GM23338 (cell line): ENCODE data around the gene SIGLEC15. TPM values are rescaled to one million over a fixed set of nuclear protein-coding genes. Genes with fewer than 3 reads are reported as not detected.

Experiments used
- ATAC-seq: fragments of 200-7000 bp; cut with Tn5 transposase; 3 replicates; pipeline ENCODE4 v1.9.1; 2020
- DNase-seq: peaks from one replicate; pipeline ENCODE4 v3.0.0-alpha.2; 2015; ENCODE audit warnings: low spot score
- H2AFZ ChIP-seq: fragments of 200-600 bp; sonication (generic); 2 replicates; pipeline ENCODE4 v1.8.0; 2016; ENCODE audit warnings: antibody characterized with exemption, mild to moderate bottlenecking, moderate library complexity
- H3F3A ChIP-seq: fragments of 200-600 bp; sonication (generic); replicated peaks from 2 replicates; pipeline ENCODE4 v1.8.0; 2017; ENCODE audit warnings: antibody characterized with exemption, mixed run types, low read depth
- H3K27ac ChIP-seq: fragments of 200-600 bp; sonication (generic); 2 replicates; pipeline ENCODE4 v1.6.1; 2016; ENCODE audit warnings: low read depth
- H3K27me3 ChIP-seq: fragments of 200-600 bp; sonication (generic); 2 replicates; pipeline ENCODE4 v1.8.0; 2016; ENCODE audit warnings: mild to moderate bottlenecking, mixed run types, moderate library complexity; ENCODE audit not compliant: insufficient read depth
- H3K36me3 ChIP-seq: fragments of 200-600 bp; sonication (generic); 2 replicates; pipeline ENCODE4 v1.8.0; 2016; ENCODE audit warnings: mild to moderate bottlenecking; ENCODE audit not compliant: insufficient read depth
- H3K4me1 ChIP-seq: fragments of 200-600 bp; sonication (generic); 2 replicates; pipeline ENCODE4 v1.8.0; 2016; ENCODE audit warnings: mild to moderate bottlenecking, moderate library complexity; ENCODE audit not compliant: insufficient read depth
- H3K4me2 ChIP-seq: fragments of 200-600 bp; sonication (generic); 2 replicates; pipeline ENCODE4 v1.7.1; 2017; ENCODE audit warnings: mixed run types
- H3K4me3 ChIP-seq: fragments of 200-600 bp; sonication (generic); 2 replicates; pipeline ENCODE4 v1.6.1; 2016; ENCODE audit warnings: mixed run types
- H3K79me2 ChIP-seq: fragments of 200-600 bp; sonication (generic); replicated peaks from 2 replicates; pipeline ENCODE4 v1.8.0; 2017; ENCODE audit warnings: mild to moderate bottlenecking; ENCODE audit not compliant: insufficient read depth
- H3K9me2 ChIP-seq: fragments of 200-600 bp; sonication (generic); 2 replicates; pipeline ENCODE4 v1.8.0; 2017; ENCODE audit not compliant: insufficient read depth
- H4K20me1 ChIP-seq: fragments of 200-600 bp; sonication (generic); replicated peaks from 2 replicates; pipeline ENCODE4 v1.8.0; 2017; ENCODE audit warnings: mild to moderate bottlenecking; ENCODE audit not compliant: insufficient read depth
- H3K27ac Mint-ChIP-seq: 2 replicates; pipeline ENCODE4 v1.8.0; 2020; ENCODE audit warnings: inconsistent platforms, mild to moderate bottlenecking, moderate library complexity, mixed read lengths
- H3K27me3 Mint-ChIP-seq: 3 replicates; pipeline ENCODE4 v1.8.0; 2022; ENCODE audit warnings: low read depth, mild to moderate bottlenecking, moderate library complexity, mixed read lengths, inconsistent platforms; ENCODE audit not compliant: insufficient read depth, poor library complexity
- H3K36me3 Mint-ChIP-seq: 3 replicates; pipeline ENCODE4 v1.8.0; 2021; ENCODE audit warnings: low read depth, mild to moderate bottlenecking, inconsistent platforms, moderate library complexity, mixed read lengths
- H3K4me1 Mint-ChIP-seq: 3 replicates; pipeline ENCODE4 v1.8.0; 2020; ENCODE audit warnings: mild to moderate bottlenecking, inconsistent platforms, mixed read lengths
- H3K4me3 Mint-ChIP-seq: 3 replicates; pipeline ENCODE4 v1.8.0; 2021; ENCODE audit warnings: moderate library complexity, mild to moderate bottlenecking, inconsistent platforms, mixed read lengths
- H3K9me3 Mint-ChIP-seq: 3 replicates; pipeline ENCODE4 v1.8.0; 2020; ENCODE audit warnings: moderate library complexity, mild to moderate bottlenecking, inconsistent platforms, mixed read lengths
- CREB1 ChIP-seq: fragments of 250-450 bp; sonication (Bioruptor Pico); IDR thresholded peaks from 2 replicates; pipeline ENCODE4 v1.5.0; 2020; ENCODE audit warnings: low read depth, mild to moderate bottlenecking, moderate library complexity
- CTCF ChIP-seq, 2 experiments: fragments of 200-600 bp in 1 of 2; sonication (generic) in 1 of 2; conservative IDR thresholded peaks; 2 replicates each; pipeline versions ENCODE4 v1.5.1 to v1.6.1; 2016 to 2017; ENCODE audit warnings: antibody characterized with exemption in 2 of 2, low read depth in 2 of 2, mild to moderate bottlenecking in 2 of 2, moderate library complexity in 1 of 2
- ETS1 ChIP-seq: IDR thresholded peaks from 2 replicates; pipeline ENCODE4 v1.6.1; 2016; ENCODE audit warnings: antibody characterized with exemption
- EZH2 ChIP-seq: fragments of 200-600 bp; sonication (generic); IDR thresholded peaks from one replicate; pipeline ENCODE4 v1.8.0; 2017; ENCODE audit warnings: antibody characterized with exemption, mild to moderate bottlenecking, low read depth; ENCODE audit not compliant: unreplicated experiment
- EZH2phosphoT487 ChIP-seq: fragments of 200-600 bp; sonication (generic); IDR thresholded peaks from one replicate; pipeline ENCODE4 v1.8.1; 2018; ENCODE audit warnings: antibody characterized with exemption; ENCODE audit not compliant: unreplicated experiment
- JUNB ChIP-seq: IDR thresholded peaks from one replicate; pipeline ENCODE4 v1.6.1; 2016; ENCODE audit warnings: antibody characterized with exemption; ENCODE audit not compliant: unreplicated experiment
- NANOG ChIP-seq: IDR thresholded peaks from 2 replicates; pipeline ENCODE4 v1.6.1; 2016; ENCODE audit warnings: antibody characterized with exemption, borderline replicate concordance
- POLR2AphosphoS5 ChIP-seq: IDR thresholded peaks from 2 replicates; pipeline ENCODE4 v1.6.1; 2016; ENCODE audit warnings: antibody characterized with exemption, low read depth
- REST ChIP-seq: IDR thresholded peaks from one replicate; pipeline ENCODE4 v1.6.1; 2018; ENCODE audit warnings: antibody characterized with exemption; ENCODE audit not compliant: unreplicated experiment
- STAT1 ChIP-seq: IDR thresholded peaks from one replicate; pipeline ENCODE4 v1.6.1; 2016; ENCODE audit warnings: antibody characterized with exemption; ENCODE audit not compliant: unreplicated experiment
- ZNF114 ChIP-seq: fragments of 250-450 bp; sonication (Bioruptor Pico); IDR thresholded peaks from 2 replicates; pipeline ENCODE4 v1.5.0; 2020; ENCODE audit warnings: mild to moderate bottlenecking, moderate library complexity
- ZNF331 ChIP-seq: fragments of 250-450 bp; sonication (Bioruptor Pico); IDR thresholded peaks from 2 replicates; pipeline ENCODE4 v1.5.0; 2020; ENCODE audit warnings: low read depth, mild to moderate bottlenecking, moderate library complexity
- ZNF462 ChIP-seq: fragments of 250-450 bp; sonication (Bioruptor Pico); IDR thresholded peaks from 2 replicates; pipeline ENCODE4 v1.5.0; 2020; ENCODE audit warnings: mild to moderate bottlenecking, moderate library complexity
- polyA plus RNA-seq: library from polyadenylated mRNA; unstranded; fragments of >200 nt; fragmentation: Nextera tagmentation; extraction: Ambion mirVana; gene quantifications from 2 replicates; pipeline ENCODE4 v1.2.1, GENCODE V29; 2016
- total RNA-seq: library from RNA; depleted of rRNA; stranded (reverse); fragments of >200 nt; shearing (Covaris generic); gene quantifications from 2 replicates; pipeline ENCODE4 v1.2.3, GENCODE V29; 2014

Gene SIGLEC15
- total and polyA plus RNA-seq, 2 experiments from 2014 or later = 0.29 TPM; not detected in 1

- Mint-ChIP-seq H3K4me1 (peaks cover 12% of the 10 kb centered on the region), H3K27me3 (peaks cover 8% of the 10 kb centered on the region), H3K9me3 (peaks cover under 1% of the 10 kb centered on the region; the same call in 2 of the 3 replicates), H3K36me3 (peaks cover under 1% of the 10 kb centered on the region; the same call in 2 of the 3 replicates), H3K27ac (no peak overlapping the region), H3K4me3 (no peak overlapping the region)
- no peaks in the 10 kb centered on the region for H4K20me1 ChIP-seq
- TF ChIP-seq EZH2 (no peak), ZNF114 (no peak), JUNB (no peak), CTCF (conservative IDR thresholded peaks at IDR 0.05; ENCODE audit: low read depth in 2 of 2) (no peak), NANOG (no peak), EZH2phosphoT487 (no peak), ETS1 (no peak), POLR2AphosphoS5 (no peak), ZNF462 (no peak), CREB1 (CRISPR knock-in tag) (no peak), ZNF331 (CRISPR knock-in tag) (no peak), STAT1 (no peak), REST (no peak)
- DNase-seq (no peak), ATAC-seq (no peak)
- H3K79me2 ChIP-seq = no peaks in the 10 kb centered on the region
- peaks cover 6% of the 10 kb centered on the region for H3K4me1 ChIP-seq
- H3K27ac ChIP-seq = no peak overlapping the region
- H3F3A ChIP-seq = no peaks in the 10 kb centered on the region
- H3K9me2 ChIP-seq = peaks cover 4% of the 10 kb centered on the region; the same call in 1 of the 2 replicates
- peak overlapping the region; percentile 47; the same call in 1 of the 2 replicates for H2AFZ ChIP-seq
- no peak overlapping the region for H3K4me3 ChIP-seq
- H3K27me3 ChIP-seq = no peaks in the 10 kb centered on the region
- 0 out of 2 replicates have a peak, but pooled peaks cover 2% of the 10 kb centered on the region for H3K36me3 ChIP-seq
- H3K4me2 ChIP-seq = no peak overlapping the region
Observed at GRCh38 chr18:45787346-45787745, 38.1 kb upstream of the SIGLEC15 start.
